HG03045 (cell line): ENCODE data around the gene CBL.

Experiments
- ATAC-seq: cut with Tn5 transposase; IDR thresholded peaks from one replicate; pipeline ENCODE4 v1.9.1; 2021; ENCODE audit warnings: mild to moderate bottlenecking, moderate library complexity; ENCODE audit not compliant: unreplicated experiment

CBL gene

DNA sequence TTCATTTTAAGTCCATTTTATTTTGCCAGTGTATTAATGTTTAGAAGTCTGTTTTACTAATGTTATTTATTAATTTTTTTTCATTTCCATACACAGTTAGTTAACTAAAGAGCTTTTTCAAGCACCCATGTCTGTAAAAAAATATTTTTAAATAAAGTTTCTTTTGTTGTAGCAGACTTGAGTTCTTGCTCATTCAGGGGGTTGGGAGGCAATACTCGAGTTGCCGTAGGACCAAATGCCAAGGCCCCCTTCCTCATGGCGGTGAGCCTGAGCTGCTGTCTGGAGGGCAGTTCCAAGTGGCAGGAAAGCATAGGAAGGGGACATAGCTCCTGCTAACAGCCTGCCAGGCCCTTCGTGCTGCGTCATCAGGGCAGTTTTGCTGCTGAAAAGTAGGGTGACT, 101.8 kb downstream of the CBL start:
- no peak for ATAC-seq

DNA sequence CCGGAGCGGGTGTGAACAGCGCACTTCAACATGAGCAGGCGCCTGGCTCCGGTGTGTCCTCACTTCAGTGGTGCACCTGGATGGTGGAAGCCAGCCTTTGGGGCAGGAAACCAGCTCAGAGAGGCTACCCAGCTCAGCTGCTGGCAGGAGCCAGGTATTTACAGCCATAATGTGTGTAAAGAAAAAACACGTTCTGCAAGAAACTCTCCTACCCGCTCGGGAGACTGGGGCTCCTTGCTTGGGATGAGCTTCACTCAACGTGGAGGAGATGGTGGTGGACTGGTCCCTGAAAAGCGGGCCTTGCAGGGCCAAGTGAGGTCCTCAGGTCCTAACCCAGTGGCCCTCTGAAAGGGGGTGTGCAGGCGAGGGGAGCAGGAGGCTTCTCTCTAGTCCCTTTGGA, 103.3 kb downstream of the CBL start:
- ATAC-seq = no peak

DNA sequence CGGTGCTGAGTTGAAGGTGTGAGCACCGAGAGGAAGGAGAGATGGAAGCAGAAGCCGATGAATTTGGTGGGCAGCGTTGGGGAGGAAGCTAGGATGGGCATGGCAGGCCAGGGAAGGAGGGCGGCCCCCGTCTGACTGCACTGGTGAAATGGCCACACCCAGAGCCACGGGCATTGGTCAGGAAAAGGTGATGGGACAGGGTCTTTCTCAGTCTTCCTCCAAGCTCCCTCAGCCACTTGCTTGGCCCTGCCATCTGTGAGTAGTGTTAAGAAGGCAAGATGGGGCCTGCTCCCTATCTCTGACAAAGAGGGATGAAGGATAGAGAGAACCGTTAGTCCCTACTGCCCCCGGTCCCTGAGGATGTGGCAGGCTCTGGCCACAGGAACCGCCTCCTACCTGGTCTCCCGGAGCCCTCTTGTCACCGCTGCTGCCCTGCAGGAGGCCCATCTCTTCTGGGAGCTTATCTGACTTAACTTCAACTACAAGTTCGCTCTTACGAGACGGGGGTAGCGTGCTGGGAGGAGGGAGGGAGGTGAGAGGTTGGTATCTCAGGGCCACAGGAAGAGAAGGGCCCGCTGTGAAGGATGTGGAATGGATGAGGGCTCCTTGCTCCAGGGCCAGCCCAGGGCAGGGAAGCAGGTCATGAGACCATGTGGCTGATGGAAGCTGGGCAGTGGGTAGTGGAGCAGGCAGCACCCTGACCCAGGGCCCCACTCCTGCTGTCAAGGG, 104.0 kb downstream of the CBL start:
- ATAC-seq = no peak

DNA sequence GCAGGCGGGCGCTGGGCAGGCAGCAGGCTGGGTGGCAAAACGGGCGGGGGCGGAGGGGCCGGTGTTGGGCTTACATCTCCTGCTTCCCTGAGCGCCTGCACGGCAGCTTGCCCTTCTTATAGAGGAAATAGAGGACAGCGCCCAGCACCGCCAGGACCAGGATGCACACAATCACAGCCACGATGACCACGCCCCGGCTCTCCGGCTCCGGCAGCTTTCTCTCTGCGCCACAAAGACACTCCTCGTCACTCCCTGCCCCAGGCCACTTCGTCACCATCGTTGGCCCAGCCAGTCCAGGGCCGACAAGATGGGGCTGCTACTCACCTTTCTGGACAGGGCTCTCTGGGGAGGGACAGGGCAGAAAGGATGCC, 104.5 kb downstream of the CBL start:
- no peak for ATAC-seq

DNA sequence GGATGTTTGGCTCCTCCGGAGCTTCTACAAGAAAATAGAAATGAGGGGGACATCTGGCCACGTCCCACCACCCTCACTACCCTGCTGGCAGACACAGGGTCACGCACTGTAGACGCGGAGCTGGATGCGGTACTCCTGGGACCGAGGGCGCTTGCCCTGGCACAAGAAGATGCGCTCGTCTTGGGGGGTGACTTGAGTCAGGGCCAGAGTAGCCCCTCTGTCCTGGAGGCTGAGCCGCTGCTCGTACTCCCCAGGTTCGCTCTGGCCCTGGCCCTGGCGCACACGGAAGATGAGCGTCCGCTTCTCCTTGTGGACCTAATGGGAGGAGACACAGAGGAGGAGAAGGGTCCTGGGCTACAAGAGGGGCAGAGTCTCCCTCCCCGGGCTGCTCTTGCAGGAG, 108.6 kb downstream of the CBL start:
- ATAC-seq = no peak

DNA sequence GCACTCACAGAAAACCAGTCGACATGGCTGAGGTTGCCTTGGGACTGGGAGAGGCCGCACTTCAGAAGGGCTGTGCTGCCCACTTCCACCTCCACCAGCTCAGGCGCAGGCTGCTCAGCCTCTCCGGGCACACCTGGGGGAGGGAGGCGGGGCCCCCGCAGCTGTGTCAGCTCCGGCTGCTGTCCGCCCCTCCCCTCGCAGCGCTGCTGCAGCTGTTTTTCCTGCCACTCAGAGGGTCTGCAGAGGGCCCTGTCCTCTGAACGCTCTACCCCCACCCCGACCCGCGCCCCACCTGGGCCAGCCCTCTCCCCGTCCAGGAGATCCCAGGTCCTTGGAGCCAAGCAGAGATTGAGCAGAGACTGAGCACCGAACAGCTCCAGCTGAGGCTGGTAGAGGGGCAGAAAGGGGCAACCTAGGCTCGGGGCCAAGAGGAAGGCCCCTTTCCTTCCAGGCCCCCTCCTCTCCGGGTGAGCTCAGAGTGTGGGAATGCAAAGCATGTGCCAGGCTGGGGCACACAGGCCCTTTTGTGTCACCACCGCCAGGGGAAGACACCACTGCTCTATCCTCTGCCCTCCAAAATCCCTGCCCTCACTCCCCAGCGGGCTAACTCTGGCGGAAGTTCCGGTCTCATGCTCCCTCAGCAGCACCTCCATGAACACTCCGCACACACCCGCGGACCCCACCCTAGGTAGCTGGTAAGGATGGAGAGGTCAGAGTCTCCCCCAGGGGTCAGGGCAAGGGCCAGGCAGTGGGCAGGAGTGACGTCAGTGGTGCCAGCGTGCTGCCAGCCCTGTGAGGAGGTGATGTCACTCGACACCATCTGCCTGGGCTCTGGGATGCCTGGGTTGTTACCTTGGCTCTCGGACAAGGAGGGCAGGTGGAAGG, 109.2 kb downstream of the CBL start:
- no peak for ATAC-seq

DNA sequence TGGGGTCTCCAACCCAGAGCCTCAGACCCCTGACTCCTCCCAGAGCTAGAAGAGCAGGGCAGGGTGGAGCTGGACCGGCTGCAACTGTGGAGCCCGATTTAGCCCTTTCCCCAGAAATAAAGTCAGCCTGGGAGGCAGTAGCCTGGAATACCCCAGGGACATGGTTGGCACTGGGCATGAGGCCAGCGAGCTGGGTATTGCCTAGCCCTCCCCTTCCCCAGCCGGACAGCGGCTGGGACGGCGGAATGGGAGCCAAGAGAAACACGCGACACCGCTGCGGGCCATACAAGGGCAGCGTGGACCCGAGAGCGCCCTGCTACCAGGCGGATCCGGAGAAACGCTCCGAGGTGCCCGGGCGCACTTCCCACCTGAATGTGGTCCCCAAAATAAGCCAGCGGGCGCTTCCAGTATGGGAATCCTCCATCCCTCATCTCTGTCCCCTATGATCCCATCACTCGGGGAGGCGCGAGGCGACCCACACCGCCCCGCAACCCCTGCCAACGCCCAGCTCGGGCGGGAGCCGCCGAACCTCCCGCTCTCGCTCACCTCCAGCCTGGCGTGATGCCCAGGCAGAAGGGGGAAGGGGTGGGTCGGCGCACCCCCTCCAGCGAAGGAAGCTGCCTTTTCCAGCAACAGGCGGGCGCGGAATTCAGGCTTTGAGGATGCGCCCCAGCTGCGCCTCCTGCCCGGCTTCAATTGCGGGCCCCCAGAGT, 110.0 kb downstream of the CBL start:
- ATAC-seq = no peak

DNA sequence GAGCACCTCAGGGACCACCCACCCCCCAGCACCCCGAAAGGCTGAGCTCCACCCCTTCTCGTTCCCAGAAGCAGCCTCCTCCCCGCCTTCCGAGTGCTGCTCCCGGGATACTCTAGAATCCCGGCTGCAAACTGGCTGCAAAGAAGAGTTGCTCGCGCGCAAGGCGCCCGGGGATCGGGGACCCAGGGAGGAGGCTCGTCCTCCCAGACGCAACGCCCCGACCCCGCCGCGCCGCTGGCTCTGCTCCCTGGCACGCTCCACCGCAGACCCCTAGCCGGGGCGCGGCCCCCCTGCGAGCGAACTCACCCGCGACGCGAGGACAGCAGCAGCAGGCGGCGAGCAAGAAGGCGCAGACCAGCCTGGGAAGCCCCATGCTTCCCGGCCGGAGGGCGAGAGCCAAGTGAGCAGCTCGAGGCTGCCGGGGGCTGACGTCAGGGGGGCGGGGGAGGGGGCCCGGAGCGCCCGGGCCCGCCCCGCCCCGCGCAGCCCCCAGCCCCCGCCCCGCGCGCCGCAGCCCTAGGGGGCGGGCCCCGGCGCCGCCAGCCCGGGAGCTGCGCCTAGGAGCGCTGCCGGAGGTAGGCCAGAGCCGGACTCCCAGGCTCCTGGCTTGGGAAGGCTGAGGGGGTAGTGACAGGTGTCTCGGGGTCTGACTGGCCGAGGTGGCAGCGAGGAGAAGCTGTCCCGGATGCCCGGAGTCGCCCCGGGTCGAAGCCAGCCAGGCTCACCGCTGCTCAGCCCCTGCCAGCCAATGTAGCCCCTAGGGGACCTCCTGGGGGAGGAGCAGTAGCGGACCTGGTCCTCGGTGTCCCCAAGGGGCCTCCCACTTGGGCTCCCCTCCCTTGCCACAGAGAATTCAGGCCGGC, 110.8 kb downstream of the CBL start, which contains the start of gene MCAM:
TSS of gene MCAM (minus strand) at position 402 of the 863 bp plus-strand sequence. CDS start at position 373, 29 bp downstream.
- ATAC-seq = no peak

DNA sequence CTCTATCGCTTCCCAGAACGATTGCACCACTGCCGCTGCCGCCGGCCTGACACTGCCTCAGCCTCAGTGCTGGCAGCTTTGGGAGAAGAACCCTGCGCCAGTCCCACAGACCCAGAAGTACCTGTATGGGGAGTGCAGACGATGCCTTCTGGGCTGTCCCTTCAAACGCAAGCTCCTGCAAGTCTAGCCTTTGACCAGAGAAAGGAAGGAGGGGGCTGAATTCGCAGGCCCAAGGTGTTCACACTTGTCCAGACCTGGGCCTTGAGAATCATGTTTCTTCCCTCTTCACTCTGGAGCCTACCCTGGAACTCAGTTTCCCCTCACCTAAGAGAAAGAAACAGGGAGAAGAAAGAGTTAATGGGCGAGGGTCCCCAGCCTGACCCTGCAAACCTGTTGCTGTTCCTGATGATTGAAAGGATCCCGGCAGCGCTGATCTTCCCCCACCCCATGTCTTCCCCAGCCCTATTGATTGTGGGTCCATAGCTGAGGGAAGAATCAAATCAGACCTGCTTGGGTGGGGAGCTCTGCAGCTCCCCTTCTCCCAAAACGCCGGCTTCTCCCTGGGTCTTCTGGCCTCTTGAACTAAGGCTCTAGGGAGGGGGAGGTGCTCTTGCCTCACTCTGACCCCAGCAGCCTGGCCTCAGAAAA, 111.6 kb downstream of the CBL start:
- no peak for ATAC-seq

DNA sequence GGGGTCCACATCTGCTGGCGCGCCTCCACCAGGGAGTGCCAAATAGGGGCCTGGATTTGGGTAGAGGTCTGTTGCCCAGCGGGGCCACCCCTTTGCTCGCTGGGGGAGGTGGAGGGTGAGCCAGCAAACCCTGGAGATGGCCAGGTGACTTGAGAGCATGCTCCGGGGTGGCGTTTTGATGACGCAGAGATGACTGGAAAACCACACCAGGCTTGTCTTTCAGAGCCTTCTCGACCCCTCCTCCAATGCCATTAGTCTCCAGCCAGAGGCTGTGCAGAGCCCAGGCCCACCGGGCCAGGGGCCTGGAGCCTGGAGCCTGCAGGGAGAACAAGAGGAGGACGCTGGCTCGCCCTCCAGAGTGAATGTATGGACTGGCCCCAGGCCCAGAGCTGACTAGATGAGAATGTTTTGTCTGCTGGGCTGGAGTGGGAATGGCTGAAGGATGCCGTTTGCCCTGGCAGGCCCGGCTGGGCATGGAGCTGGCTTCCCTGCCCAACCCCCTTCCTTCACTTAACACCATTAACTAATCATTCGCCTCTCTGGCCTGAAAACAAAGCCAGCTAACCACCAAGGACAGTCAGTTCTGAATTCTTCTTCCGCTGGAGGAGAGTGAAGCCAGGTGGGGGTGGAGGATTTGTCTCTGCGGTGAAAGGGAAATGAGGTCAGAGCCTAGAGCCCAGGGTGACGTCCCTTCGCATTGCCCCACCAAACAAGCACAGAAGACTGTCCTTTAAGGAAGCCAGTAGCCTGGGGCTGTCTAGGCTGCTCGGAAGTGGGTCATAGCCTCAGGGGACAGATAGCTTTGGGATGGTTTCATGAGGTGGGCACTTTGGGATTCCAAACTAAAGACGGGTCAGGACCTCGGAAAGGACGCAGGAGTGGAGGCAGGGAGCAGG, 112.3 kb downstream of the CBL start:
- no peak for ATAC-seq

DNA sequence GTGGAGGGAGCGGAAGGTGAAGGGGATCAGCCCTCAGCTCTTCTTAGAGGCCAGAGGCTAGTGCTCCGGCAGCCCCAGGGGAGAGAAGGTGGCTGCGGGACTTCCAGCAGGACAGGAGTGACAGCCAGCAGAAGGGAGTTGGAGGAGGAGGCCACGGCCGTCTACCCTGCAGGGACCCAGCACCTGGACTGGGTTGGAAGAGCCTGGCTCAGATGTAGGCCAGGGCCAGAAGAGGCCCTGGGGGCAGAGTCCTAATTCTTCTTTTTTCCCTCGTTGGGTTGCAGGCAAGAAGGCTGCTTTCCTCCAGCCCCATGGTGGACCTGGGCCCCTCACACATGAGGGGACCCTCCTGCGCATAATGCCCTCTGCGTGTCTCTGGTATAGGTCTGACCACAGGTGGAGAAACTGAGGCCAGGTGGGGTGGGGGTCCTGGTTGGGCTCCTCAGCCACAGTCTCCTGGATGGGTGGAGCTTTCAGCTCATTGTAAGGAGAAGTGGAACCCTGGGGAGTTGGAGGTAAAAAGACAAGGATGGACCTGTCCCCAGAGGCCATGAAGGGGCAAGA, 113.1 kb downstream of the CBL start:
- ATAC-seq = no peak

DNA sequence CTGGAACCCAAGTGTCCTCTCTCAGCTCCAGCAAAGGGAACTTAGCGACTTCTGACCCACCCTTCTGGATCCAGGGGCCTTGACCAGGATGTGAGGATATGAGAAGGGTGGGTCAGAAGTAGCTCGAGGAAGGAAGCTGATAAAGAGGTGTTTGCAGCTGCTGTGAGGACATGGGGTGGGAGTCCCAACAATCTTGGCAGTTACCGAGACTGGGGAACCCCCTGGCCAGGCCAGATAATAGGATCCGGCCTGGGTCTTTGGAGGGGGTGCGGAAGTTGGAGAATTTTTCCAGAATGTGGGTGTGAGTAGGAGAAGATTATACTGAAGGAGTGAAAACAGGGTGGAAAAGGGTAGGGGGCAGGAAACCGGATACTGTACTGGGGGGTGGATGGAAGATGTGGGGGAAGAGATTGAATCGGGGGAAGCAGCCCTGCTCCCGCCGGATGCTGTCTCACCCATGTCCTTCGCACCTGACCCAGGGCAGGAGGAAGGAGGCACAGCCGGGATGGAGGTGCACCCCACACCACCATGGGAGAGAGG, 113.6 kb downstream of the CBL start:
- no peak for ATAC-seq

DNA sequence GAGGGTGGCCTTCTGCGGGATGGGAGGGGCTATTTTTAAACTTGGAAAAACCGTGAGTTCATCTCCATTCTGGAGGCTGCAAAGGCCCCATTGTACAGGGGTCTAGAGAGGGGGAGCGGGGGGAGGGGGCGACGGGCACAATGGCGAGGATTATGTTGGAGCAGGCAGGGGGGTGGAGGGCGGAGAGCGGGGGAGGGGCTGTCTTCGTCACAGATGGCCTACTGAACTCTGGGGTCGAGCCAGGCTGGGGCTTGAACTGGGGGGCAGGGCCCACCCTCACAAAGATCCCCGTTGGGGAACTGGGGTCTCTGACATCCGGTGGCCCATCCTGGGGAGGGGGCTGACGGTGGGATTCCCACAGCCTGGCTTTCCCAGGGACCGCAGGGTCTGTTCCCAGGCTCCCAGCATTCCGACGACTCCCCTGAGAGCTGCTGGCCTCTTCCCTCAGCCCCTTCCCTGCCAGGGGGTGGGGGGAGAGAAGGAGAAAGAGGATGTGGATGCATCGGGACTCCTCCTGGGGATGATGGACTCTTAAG, 114.2 kb downstream of the CBL start:
- no peak for ATAC-seq

DNA sequence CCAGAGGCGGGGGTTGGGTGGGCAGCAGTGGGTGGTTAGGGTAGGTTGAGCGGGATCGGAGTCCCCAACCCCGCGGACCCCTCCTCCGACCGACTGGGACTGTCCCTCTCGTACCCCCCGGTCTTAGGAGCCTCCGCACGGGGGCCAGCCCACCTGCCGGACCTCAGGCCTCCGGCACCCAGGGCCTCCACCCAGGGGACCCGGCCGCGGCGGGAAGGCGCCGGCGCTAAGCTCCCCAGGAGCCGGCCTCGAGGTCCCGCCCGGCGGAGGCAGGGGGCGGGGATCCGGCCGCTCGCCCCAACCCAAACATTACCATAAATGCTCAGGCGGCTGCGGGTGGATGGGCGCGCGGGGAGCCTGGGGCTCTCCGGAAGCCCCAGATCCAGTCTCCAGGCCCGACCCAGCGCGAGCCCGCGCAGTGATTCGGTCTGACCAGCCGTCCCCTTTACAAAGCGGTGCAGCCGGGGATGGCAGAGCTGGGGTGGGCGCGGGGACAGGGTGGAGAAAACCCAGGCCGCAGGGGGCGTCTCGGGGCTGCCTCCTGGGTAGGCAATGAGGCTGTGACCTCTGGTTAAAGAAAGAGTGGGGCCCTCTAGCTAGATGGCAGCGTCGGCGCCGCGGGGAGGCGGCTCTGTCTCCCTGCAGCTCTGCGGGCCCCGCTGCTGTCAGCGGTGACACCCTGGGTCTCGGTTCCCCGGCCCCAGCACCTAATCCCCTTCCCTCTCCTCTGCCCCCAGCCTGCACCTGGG, 114.8 kb downstream of the CBL start:
- peak; percentile 50 for ATAC-seq

DNA sequence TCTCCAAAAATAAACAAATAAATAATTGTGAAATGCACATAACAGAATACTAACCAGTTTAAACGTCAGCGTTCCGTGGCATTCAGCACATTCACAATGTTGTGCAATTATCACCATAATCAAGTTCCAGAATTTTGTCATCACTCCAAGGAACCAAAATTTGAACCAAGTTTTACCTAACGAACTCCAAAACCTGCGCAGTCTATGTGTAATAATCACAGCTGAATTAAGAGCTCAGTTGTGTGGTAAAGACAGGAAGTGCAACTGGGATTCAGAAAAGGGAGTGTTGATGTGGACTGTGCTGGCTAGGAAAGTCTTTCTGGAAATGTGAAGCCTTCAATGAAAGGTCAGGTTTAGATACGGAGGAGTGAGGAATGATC, 116.2 kb downstream of the CBL start:
- no peak for ATAC-seq

DNA sequence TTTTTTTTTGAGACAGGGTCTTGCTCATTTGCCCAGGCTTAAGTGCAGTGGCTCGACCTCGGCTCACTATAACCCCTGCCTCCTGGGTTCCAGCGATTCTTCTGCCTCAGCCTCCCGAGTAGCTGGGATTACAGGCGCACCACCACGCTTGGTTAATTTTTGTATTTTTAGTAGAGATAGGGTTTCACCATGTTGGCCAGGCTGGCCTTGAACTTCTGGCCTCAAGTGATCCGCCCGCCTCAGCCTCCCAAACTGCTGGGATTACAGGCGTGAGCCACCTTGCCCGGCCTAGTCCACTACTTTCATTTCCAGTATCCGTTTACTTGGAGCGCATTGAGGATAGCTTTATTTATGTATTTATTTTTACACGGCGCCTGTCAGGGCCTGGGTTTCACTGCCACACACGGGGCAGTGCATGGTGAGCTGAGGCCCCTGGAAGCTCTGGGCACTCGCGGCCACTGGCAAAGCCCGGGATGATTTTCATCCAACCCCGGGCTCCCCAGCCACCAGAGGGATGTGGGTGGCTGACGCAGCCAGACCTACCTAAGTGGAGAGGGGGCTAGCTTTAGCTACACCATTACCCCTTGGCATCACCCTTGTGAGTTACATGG, 116.9 kb downstream of the CBL start:
- no peak for ATAC-seq

DNA sequence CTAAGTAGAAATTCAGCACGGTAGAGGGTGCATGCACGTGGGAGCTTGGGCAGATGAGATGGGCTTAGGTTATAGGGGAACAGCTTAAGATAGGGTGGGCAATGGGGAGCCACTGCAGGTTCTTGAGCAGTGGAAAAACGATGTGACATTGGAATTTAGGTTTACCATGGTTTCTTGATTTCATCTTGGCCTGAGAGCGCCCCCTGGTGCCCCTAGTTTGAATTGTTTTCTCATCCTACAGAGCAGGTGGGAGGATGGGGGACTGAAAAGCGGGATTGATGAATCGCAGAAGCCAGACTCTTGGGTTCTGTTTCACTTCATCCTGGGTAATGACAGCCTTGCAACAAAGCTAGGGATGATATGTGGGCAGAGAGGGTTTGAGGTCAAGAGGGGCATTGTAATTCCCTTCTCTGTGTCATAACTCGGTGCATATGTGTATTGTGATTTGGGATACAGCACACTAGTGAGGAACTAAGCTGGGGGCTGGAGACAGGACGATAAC, 117.4 kb downstream of the CBL start:
- ATAC-seq = no peak
